Duodenal mucosa (tissue), 2 donors: ENCODE measurements around the gene FERMT2.

ENCODE experiments used
- H3K27ac ChIP-seq: one replicate; pipeline ENCODE4 v1.7.0; 2013; ENCODE audit warnings: low read depth, low read length
- H3K27me3 ChIP-seq, 2 donors: one replicate each; pipeline ENCODE4 v1.7.0; 2013; ENCODE audit warnings: low read length in 2 of 2, control low read depth in 1 of 2; ENCODE audit not compliant: insufficient read depth in 2 of 2, control insufficient read depth in 1 of 2
- H3K36me3 ChIP-seq, 2 donors: one replicate each; pipeline ENCODE4 v1.7.0; 2013; ENCODE audit warnings: low read length in 2 of 2, control low read depth in 1 of 2; ENCODE audit not compliant: insufficient read depth in 2 of 2, control insufficient read depth in 1 of 2
- H3K4me1 ChIP-seq, 2 donors: one replicate each; pipeline ENCODE4 v1.7.0; 2013; ENCODE audit warnings: low read length in 2 of 2, control low read depth in 1 of 2; ENCODE audit not compliant: insufficient read depth in 2 of 2, control insufficient read depth in 1 of 2
- H3K4me3 ChIP-seq, 2 donors: one replicate each; pipeline ENCODE4 v1.7.0; 2013; ENCODE audit warnings: low read length in 2 of 2, low read depth in 1 of 2
- H3K9ac ChIP-seq, 2 donors: one replicate each; pipeline ENCODE4 v1.7.0; 2013; ENCODE audit warnings: low read length in 2 of 2, low read depth in 1 of 2
- H3K9me3 ChIP-seq, 2 donors: one replicate each; pipeline ENCODE4 v1.7.0; 2013; ENCODE audit warnings: low read length in 2 of 2, control low read depth in 1 of 2; ENCODE audit not compliant: control insufficient read depth in 1 of 2

Gene FERMT2

DNA sequence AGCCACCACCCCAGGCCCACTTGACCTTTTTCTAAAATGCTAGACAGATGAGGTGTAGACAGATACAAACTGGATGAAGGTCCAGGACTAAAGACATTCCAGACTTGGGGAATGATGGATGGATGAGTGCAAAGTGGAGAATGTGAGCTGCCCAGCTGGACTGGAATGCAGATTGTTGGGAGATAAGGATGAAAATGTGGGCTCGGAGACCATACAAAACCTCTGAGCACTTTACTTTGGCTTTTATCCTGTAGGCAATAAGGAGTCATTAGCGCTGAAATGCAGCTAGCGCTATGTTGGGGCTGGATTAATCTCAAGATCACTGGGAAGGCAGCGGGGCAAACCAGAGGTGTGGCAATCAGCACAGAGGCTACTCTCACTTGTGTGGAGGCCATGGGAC is 94.7 kb downstream of the FERMT2 start:
- H3K36me3 ChIP-seq = peaks cover 0 to 3% of the 10 kb centered on the region in 2 donors
- H3K9me3 ChIP-seq = no peaks in the 10 kb centered on the region
- no peaks in the 10 kb centered on the region for H3K4me1 ChIP-seq
- no peaks in the 10 kb centered on the region for H3K27me3 ChIP-seq
- no peak overlapping the region for H3K27ac ChIP-seq
- H3K9ac ChIP-seq = no peak overlapping the region
- H3K4me3 ChIP-seq = no peak overlapping the region

DNA sequence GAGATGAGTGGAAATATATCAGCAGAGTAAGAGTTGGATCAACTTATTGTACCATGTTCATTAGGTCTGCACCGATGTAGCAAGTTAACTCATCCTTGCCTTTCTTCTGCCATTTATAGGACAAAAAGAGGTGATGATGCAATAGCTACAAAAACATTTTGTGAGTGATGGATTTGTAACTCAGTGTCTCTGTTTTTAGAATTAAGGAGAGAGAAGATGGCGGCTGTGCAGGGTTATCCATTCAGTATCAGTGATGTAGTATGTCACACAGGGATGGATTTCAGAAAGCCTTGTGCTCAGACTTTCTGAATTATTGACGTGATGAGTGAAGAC is 97.4 kb downstream of the FERMT2 start:
- Histone ChIP-seq H3K27me3 (no peaks in the 10 kb centered on the region), H3K9ac (no peak overlapping the region), H3K4me3 (no peak overlapping the region), H3K4me1 (no peaks in the 10 kb centered on the region), H3K9me3 (no peaks in the 10 kb centered on the region), H3K27ac (no peak overlapping the region), H3K36me3 (no peaks in the 10 kb centered on the region)

DNA sequence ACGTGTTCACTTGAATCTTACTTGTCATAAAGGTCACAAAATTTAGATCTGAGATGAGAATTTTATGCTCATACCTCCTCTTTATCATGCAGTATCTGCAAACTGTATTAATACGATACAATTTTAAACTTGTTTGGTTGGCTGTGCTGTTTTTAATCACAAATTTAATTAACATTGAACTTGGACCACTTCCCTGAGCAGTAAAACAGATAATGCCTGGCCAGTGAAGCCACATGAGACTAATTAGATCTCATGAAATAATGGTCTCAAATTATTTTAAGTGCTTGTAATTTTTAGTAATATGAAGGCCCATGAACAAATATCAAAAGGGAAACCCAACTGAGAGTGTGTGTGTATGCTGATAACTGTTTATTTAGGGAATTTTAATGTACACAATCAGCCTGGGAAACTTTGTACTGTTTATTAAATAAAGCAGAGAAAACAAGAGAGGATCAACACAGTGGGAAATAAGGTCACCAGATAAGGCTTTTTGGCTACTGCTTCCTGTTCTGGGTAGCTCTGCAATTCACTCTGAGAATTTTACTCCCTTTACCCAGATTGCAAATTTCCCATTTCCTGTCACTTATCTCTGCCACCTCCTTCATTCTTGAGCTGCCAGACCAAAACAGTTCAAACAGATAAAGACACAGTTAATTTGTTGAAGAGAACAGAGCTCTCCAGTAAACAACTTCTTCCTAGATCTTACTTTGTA is 97.9 kb downstream of the FERMT2 start:
- H3K36me3 ChIP-seq = no peaks in the 10 kb centered on the region
- H3K27me3 ChIP-seq = no peaks in the 10 kb centered on the region
- no peaks in the 10 kb centered on the region for H3K4me1 ChIP-seq
- H3K9me3 ChIP-seq = no peaks in the 10 kb centered on the region
- no peak overlapping the region for H3K4me3 ChIP-seq
- H3K9ac ChIP-seq = no peak overlapping the region
- no peak overlapping the region for H3K27ac ChIP-seq

DNA sequence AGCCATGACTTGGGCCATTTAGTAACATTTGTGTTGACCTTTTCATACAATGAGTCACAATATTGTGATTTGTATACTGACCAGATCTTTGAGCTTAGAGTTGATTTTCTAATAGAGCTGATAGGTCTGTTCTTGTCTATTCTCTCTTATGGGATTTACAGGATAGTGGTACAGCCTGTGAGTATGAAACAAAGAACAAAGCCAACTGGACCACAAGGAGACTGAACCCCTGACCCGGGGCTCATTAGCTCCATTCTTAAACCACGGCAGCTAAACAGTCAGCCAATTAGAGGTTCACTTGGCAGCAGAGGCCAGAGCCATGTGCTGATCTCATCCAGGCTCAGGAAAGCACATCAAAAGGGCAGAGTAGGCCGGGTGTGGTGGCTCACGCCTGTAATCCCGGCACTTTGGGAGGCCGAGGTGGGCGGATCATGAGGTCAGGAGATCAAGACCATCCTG is 100.4 kb downstream of the FERMT2 start:
- H3K27me3 ChIP-seq = no peaks in the 10 kb centered on the region
- H3K4me3 ChIP-seq = no peak overlapping the region
- H3K9ac ChIP-seq = no peak overlapping the region
- no peaks in the 10 kb centered on the region for H3K9me3 ChIP-seq
- no peaks in the 10 kb centered on the region for H3K4me1 ChIP-seq
- no peak overlapping the region for H3K27ac ChIP-seq
- H3K36me3 ChIP-seq = no peaks in the 10 kb centered on the region

DNA sequence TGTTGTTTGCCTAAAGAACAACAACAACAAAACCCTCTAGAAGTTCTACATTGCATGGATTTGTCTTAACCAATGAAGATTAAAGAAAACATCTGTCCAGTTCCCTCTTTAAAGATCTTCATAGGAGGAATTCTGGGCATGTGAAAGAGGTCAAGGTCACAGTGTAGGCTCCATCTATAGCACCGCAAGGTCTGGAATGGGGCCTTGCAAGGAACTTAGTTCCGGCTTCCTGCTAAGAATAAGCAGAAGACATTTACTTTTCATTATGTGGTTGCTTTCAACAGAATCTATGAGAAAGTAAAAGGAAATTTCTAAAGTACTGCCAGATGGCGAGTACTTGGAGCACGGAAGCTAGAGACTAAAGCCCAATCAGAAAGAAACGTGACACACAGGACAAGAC is 102.2 kb downstream of the FERMT2 start:
- Histone ChIP-seq H3K4me3 (no peak overlapping the region), H3K9ac (no peak overlapping the region), H3K27me3 (no peaks in the 10 kb centered on the region), H3K9me3 (no peaks in the 10 kb centered on the region), H3K36me3 (no peaks in the 10 kb centered on the region), H3K4me1 (peaks cover 0 to 5% of the 10 kb centered on the region in 2 donors), H3K27ac (no peak overlapping the region)

DNA sequence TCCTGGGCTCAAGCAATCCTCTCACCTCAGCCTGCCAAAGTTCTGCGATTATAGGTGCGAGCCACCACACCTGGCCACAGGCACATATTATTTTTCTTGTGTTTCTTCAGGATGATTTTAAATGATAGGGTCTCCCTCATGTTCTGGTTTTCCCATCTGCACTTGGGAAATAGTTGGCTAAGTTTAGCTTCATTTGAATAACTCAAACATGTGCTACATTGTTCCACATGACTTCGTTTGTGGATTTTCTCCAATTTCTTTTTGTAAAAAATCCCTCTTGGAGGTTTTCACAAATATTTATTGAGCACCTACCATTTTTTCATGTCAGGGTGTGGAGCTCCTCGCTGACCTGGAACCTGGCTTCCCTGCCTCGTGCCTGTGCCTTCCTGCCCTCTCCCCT is 104.3 kb downstream of the FERMT2 start:
- Histone ChIP-seq H3K9ac (no peak overlapping the region), H3K27me3 (no peaks in the 10 kb centered on the region), H3K9me3 (no peaks in the 10 kb centered on the region), H3K27ac (no peak overlapping the region), H3K4me1 (peaks cover 0 to 5% of the 10 kb centered on the region in 2 donors), H3K36me3 (no peaks in the 10 kb centered on the region), H3K4me3 (no peak overlapping the region)

DNA sequence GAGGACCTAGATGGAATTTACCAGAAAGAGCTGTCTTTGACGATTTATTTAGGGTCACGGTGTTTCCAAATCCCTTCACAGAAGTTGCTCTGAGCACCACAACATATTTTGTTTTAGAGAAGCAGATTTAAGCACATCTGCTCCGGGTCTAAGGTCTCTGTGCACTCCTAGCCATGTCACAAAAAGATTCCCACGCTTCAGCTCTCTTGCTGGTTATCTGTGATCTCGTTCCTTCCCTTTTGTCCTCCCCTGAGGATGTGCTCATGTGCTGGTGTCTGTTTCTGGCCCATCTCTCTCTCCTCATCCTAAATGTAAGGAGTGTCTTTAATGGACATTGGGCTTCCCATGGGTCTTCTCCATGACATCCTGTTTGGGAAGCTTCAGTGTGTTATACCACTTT is 105.8 kb downstream of the FERMT2 start:
- no peak overlapping the region for H3K4me3 ChIP-seq
- no peaks in the 10 kb centered on the region for H3K36me3 ChIP-seq
- H3K9me3 ChIP-seq = no peaks in the 10 kb centered on the region
- peaks cover 0 to 5% of the 10 kb centered on the region in 2 donors for H3K4me1 ChIP-seq
- no peak overlapping the region for H3K9ac ChIP-seq
- H3K27ac ChIP-seq = no peak overlapping the region
- no peaks in the 10 kb centered on the region for H3K27me3 ChIP-seq

DNA sequence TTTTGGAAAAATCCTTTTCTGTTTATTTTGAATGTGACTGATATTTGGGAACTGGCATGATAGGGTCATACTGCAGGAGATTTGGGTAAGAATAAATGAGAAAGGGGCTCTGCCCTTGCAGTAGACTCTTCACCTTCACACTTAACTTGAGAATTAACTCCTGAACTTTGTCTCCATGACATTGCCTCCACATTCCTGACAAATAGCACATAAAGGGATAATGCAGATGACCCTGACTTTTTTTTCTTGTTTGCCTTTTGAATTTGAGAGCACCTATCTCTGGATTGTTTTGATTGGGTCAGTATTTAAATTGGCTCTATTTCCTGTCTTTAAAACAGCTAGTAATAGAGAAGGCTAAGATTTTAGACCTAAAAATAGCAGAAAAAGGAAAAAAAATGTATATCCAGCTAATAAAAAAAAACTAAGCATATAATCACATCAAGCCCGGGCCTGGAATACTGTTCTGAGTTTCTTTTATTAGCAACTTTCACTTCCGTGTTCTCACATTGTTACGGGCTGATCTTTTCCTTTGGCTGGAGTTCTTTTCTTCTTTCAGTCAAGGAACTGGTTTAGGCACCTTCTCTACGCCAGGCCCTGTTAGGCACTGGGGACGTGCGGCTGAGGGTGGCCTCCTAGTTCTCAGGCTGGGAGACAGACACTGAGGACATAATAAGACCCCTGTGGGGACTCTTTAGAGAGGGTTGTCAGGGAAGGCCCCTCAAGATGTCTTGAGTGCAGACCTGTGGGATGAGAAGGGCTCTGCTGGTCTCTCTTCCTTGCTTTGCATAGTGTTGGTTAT is 106.4 kb downstream of the FERMT2 start:
- peaks cover 0 to 5% of the 10 kb centered on the region in 2 donors for H3K4me1 ChIP-seq
- H3K4me3 ChIP-seq = no peak overlapping the region
- H3K27me3 ChIP-seq = no peaks in the 10 kb centered on the region
- H3K9me3 ChIP-seq = no peaks in the 10 kb centered on the region
- H3K27ac ChIP-seq = no peak overlapping the region
- H3K36me3 ChIP-seq = no peaks in the 10 kb centered on the region
- H3K9ac ChIP-seq = no peak overlapping the region

DNA sequence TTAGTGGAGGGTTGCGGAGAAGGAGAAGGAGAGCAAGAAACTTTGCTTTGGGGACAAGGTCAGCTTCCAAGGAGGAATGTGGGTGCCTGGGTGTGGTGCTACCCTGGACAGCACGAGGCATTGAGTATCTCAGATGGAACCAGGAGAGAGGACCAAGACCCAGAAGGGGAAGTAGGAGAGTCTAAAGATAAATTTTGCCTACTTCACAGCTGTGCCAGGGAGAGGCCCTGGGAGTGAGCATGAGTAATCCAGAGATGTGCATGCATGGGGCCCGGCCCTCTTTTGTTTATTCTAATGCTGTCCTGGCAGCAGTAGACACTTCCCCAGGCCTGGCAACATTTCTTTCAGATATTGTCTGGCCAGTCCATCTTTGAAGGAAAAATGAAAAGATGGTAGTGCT is 110.0 kb downstream of the FERMT2 start:
- Histone ChIP-seq H3K4me3 (no peak overlapping the region), H3K4me1 (peaks cover 0 to 5% of the 10 kb centered on the region in 2 donors), H3K9ac (no peak overlapping the region), H3K27ac (no peak overlapping the region), H3K9me3 (no peaks in the 10 kb centered on the region), H3K27me3 (no peaks in the 10 kb centered on the region), H3K36me3 (no peaks in the 10 kb centered on the region)

DNA sequence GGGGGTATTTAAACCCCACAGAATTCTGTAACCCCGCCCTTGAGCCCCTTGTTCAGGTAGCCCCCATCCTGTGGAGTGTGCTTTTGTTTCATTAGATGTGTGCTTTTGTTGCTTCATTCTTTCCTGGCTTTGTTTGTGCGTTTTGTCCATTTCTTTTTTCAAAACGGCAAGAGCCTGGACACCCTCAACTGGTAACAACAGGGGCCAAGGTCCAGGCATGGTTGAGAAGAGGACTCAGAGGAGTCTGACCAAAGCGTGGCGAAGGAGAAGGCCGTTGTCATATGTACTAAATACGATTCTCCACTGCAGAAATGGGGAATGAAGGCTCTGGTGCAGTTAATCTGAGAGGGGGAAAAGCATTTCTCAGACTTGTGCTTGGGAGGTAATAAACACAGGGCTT is 113.4 kb downstream of the FERMT2 start:
- Histone ChIP-seq H3K4me3 (no peak overlapping the region), H3K27me3 (no peaks in the 10 kb centered on the region), H3K36me3 (no peaks in the 10 kb centered on the region), H3K9me3 (no peaks in the 10 kb centered on the region), H3K4me1 (no peaks in the 10 kb centered on the region), H3K27ac (no peak overlapping the region), H3K9ac (no peak overlapping the region)
